ENCODE data around the gene AFDN. TPM values are rescaled to one million over a fixed set of nuclear protein-coding genes. Genes with fewer than 3 reads are reported as not detected.

AFDN gene
- total RNA-seq, 4 donors from 2014 or later = 196 to 311 (median 224) TPM

DNA sequence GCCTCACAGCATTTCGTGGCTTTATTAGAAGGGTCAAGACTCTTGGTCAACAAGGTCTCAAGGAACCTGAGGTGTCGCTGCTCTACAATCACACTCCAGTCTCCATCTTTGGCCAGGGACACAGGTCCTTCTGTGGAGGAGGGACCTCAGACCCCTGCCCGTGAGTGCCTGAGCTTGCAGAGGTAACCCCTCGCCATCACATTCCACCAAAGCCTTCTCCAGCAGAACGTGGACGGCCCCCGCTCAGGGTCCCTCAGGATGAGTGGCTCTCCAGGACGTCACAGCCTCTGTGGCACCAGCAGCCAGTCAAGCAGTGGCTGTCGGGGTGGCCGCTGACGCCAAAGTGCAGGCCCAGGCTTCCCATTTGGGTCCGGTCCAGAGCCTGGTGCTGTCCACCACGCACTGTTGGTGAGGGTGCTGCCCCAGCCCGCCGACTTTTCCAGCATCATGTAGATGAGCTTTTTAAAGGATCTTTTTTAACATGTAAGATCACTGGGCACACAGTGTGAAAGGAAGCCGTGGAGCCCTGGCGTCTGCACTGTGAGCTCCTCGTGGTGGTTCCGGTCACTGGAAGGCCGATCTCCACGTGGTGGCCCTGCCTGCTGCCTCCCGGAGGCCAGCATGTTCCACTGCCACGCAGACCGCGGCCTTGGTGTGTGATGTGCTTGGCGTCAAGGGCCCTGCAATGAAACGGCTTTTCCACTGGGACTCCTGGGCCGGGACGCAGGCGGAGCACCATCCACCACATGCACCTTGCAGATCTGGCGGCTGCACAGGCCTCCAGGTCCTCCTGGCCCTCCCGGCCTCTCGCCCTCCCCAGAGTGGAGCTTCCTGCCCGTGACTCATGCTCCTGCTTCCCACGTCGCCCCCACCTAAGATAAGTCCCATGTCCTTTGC lies 162.5 kb downstream of the AFDN start:
- 94% methylated on average over 26 to 27 of the region's 36 CpGs for WGBS, 2 donors
- intact Hi-C loops (cut with DNase I) = no loop called here
- no peaks in the 10 kb centered on the region for H3K36me3 ChIP-seq
- DNase-seq = no peak
- H3K27ac ChIP-seq = no peak overlapping the region
- H3K4me3 ChIP-seq (replicated peaks in 1 of 3) = no peak overlapping the region
- no peaks in the 10 kb centered on the region for H3K27me3 ChIP-seq
- no peaks in the 10 kb centered on the region for H3K4me1 ChIP-seq
- H3K9me3 ChIP-seq = no peaks in the 10 kb centered on the region
- TF ChIP-seq CTCF (IDR thresholded peaks at IDR 0.05) = no peak
- no peak for TF ChIP-seq POLR2A (IDR thresholded peaks at IDR 0.05)

- intact Hi-C loops (cut with DNase I) = no loop called here
- WGBS, 2 donors = 94 to 96% methylated on average over 75 of the region's 75 CpGs
- no peak for DNase-seq
Measured at GRCh38 chr6:167990016-167990945, 163.6 kb downstream of the AFDN start.

GRCh38 chr6:167993169-167993568 lies 166.5 kb downstream of the AFDN start:
- 79 to 85% methylated on average over 16 of the region's 16 CpGs for WGBS, 2 donors
- Histone ChIP-seq H3K36me3 (no peaks in the 10 kb centered on the region), H3K27ac (no peak overlapping the region), H3K4me1 (no peaks in the 10 kb centered on the region), H3K4me3 (replicated peaks in 1 of 3) (no peak overlapping the region), H3K27me3 (no peaks in the 10 kb centered on the region), H3K9me3 (no peaks in the 10 kb centered on the region)
- no peak for DNase-seq
- no peak for TF ChIP-seq CTCF (IDR thresholded peaks at IDR 0.05)
- TF ChIP-seq POLR2A (IDR thresholded peaks at IDR 0.05) = no peak
- intact Hi-C loops (cut with DNase I) = no loop called here

More at GRCh38 chr6:167990016-167990945, 163.6 kb downstream of the AFDN start:
- H3K9me3 ChIP-seq = no peaks in the 10 kb centered on the region
- H3K4me3 ChIP-seq (replicated peaks in 1 of 3) = no peak overlapping the region
- H3K4me1 ChIP-seq = no peaks in the 10 kb centered on the region
- no peak overlapping the region for H3K27ac ChIP-seq
- TF ChIP-seq POLR2A (IDR thresholded peaks at IDR 0.05) (no peak), CTCF (IDR thresholded peaks at IDR 0.05) (no peak)
- no peaks in the 10 kb centered on the region for H3K36me3 ChIP-seq
- no peaks in the 10 kb centered on the region for H3K27me3 ChIP-seq

- no peaks in the 10 kb centered on the region for H3K27me3 ChIP-seq
- no peak for TF ChIP-seq CTCF (IDR thresholded peaks at IDR 0.05)
- no peak for TF ChIP-seq POLR2A (IDR thresholded peaks at IDR 0.05)
- H3K36me3 ChIP-seq = no peaks in the 10 kb centered on the region
- H3K4me3 ChIP-seq (replicated peaks in 1 of 3) = no peak overlapping the region
- H3K27ac ChIP-seq = no peak overlapping the region
- no peaks in the 10 kb centered on the region for H3K4me1 ChIP-seq
- 82 to 87% methylated on average over 11 of the region's 11 CpGs for WGBS, 2 donors
- no peaks in the 10 kb centered on the region for H3K9me3 ChIP-seq
- intact Hi-C loops (cut with DNase I) = no loop called here
- DNase-seq = no peak
Measured at GRCh38 chr6:167993831-167994230, 167.1 kb downstream of the AFDN start.

Data from thyroid gland (tissue), 4 donors.